Ishikawa (cell line): ENCODE measurements around the gene SDK1.

ENCODE experiments used
- CEBPB ChIP-seq: IDR thresholded peaks from 2 replicates; pipeline ENCODE4 v1.6.1; 2012
- CREB1 ChIP-seq: IDR thresholded peaks from 2 replicates; pipeline ENCODE4 v1.6.1; 2012; ENCODE audit warnings: low read depth
- EGR1 ChIP-seq: IDR thresholded peaks from 2 replicates; pipeline ENCODE4 v1.6.1; 2012
- EP300 ChIP-seq: IDR thresholded peaks from 2 replicates; pipeline ENCODE4 v1.6.1; 2012; ENCODE audit warnings: borderline replicate concordance
- FOXM1 ChIP-seq: IDR thresholded peaks from 2 replicates; pipeline ENCODE4 v1.6.1; 2012; ENCODE audit warnings: low read depth, borderline replicate concordance
- NFIC ChIP-seq: IDR thresholded peaks from 2 replicates; pipeline ENCODE4 v1.6.1; 2012
- RAD21 ChIP-seq: IDR thresholded peaks from 2 replicates; pipeline ENCODE4 v1.6.1; 2012; ENCODE audit warnings: low read depth
- TAF1 ChIP-seq: IDR thresholded peaks from 2 replicates; pipeline ENCODE4 v1.6.1; 2012; ENCODE audit warnings: low read depth, mild to moderate bottlenecking
- TCF12 ChIP-seq: IDR thresholded peaks from 2 replicates; pipeline ENCODE4 v1.6.1; 2012; ENCODE audit warnings: low read depth
- TEAD4 ChIP-seq: IDR thresholded peaks from 2 replicates; pipeline ENCODE4 v1.6.1; 2012
- YY1 ChIP-seq: IDR thresholded peaks from 2 replicates; pipeline ENCODE4 v1.6.1; 2012; ENCODE audit warnings: low read depth
- ZBTB7A ChIP-seq: IDR thresholded peaks from 2 replicates; pipeline ENCODE4 v1.6.1; 2012; ENCODE audit warnings: low read depth
- TF ChIP-seq, protein P1 (sequence below): IDR thresholded peaks from 2 replicates; pipeline ENCODE4 v1.6.1; 2012; ENCODE audit warnings: low read depth, mild to moderate bottlenecking
- TF ChIP-seq, protein P2 (sequence below): IDR thresholded peaks from 2 replicates; pipeline ENCODE4 v1.6.1; 2012
- TF ChIP-seq, protein P3 (sequence below): IDR thresholded peaks from 2 replicates; pipeline ENCODE4 v1.6.1; 2012

Gene SDK1

DNA sequence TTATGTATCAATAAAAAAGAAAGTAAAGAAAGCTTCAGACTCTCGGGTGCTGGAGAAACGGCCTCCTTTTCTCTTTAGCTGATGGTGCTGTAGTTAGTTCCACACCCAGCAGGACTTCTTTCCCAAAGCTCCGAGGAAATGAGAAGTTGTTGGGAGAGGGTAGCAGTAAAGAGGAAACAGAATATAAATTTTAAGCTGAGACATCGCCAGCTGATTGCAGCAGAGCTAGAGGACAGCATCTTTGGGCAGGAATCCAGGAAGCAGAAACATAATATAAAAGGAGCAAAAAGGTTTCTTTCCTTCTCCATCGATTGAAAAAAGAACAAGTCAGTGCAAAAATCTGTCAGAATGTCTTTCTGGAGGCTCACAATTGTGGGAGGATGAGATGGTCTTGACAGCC is 764.1 kb downstream of the SDK1 start:
- TF ChIP-seq YY1 (no peak), TAF1 (no peak), RAD21 (no peak), EP300 (no peak), TEAD4 (no peak), CREB1 (no peak), FOXM1 (no peak), CEBPB (no peak), ZBTB7A (no peak), NFIC (no peak), EGR1 (no peak)
- TF ChIP-seq, protein P1, sequence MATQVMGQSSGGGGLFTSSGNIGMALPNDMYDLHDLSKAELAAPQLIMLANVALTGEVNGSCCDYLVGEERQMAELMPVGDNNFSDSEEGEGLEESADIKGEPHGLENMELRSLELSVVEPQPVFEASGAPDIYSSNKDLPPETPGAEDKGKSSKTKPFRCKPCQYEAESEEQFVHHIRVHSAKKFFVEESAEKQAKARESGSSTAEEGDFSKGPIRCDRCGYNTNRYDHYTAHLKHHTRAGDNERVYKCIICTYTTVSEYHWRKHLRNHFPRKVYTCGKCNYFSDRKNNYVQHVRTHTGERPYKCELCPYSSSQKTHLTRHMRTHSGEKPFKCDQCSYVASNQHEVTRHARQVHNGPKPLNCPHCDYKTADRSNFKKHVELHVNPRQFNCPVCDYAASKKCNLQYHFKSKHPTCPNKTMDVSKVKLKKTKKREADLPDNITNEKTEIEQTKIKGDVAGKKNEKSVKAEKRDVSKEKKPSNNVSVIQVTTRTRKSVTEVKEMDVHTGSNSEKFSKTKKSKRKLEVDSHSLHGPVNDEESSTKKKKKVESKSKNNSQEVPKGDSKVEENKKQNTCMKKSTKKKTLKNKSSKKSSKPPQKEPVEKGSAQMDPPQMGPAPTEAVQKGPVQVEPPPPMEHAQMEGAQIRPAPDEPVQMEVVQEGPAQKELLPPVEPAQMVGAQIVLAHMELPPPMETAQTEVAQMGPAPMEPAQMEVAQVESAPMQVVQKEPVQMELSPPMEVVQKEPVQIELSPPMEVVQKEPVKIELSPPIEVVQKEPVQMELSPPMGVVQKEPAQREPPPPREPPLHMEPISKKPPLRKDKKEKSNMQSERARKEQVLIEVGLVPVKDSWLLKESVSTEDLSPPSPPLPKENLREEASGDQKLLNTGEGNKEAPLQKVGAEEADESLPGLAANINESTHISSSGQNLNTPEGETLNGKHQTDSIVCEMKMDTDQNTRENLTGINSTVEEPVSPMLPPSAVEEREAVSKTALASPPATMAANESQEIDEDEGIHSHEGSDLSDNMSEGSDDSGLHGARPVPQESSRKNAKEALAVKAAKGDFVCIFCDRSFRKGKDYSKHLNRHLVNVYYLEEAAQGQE, result no peak
- TF ChIP-seq, protein P2, sequence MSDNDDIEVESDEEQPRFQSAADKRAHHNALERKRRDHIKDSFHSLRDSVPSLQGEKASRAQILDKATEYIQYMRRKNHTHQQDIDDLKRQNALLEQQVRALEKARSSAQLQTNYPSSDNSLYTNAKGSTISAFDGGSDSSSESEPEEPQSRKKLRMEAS, result no peak
- TF ChIP-seq, protein P3, sequence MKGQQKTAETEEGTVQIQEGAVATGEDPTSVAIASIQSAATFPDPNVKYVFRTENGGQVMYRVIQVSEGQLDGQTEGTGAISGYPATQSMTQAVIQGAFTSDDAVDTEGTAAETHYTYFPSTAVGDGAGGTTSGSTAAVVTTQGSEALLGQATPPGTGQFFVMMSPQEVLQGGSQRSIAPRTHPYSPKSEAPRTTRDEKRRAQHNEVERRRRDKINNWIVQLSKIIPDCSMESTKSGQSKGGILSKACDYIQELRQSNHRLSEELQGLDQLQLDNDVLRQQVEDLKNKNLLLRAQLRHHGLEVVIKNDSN, result no peak

- TF ChIP-seq CREB1, result no peak
- TF ChIP-seq EP300, result no peak
- TF ChIP-seq TAF1, result no peak
- TF ChIP-seq, protein P3, result no peak
- TF ChIP-seq RAD21, result no peak
- TF ChIP-seq ZBTB7A, result no peak
Observed at GRCh38 chr7:4066206-4066605, 765.2 kb downstream of the SDK1 start.

GRCh38 chr7:4066626-4067475 is 765.8 kb downstream of the SDK1 start:
- TF ChIP-seq, protein P3, result no peak
- TF ChIP-seq, protein P2, result no peak
- TF ChIP-seq TAF1 (no peak), EGR1 (no peak), CREB1 (no peak), EP300 (no peak)

DNA sequence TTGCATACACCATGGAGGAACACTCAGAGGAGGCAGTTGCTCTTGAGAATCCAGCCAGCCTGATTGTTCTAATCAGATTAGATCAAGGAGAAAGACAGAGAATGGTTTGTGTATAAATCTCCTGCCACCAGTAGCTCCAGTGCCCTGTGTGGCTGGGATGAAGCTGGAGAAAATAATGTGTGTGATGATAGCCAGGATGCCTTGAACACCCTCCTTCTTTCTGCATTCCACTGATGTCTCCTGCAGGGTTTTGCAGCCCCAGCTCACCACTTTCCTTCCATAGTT is 766.4 kb downstream of the SDK1 start:
- TF ChIP-seq, protein P1, result no peak
- TF ChIP-seq NFIC, result no peak
- no peak for TF ChIP-seq TCF12
- TF ChIP-seq TAF1, result no peak
- no peak for TF ChIP-seq RAD21
- no peak for TF ChIP-seq CREB1
- TF ChIP-seq YY1, result no peak
- no peak for TF ChIP-seq FOXM1
- no peak for TF ChIP-seq TEAD4

- TF ChIP-seq, protein P2, result no peak
Observed at GRCh38 chr7:4067874-4068273, 766.8 kb downstream of the SDK1 start.

DNA sequence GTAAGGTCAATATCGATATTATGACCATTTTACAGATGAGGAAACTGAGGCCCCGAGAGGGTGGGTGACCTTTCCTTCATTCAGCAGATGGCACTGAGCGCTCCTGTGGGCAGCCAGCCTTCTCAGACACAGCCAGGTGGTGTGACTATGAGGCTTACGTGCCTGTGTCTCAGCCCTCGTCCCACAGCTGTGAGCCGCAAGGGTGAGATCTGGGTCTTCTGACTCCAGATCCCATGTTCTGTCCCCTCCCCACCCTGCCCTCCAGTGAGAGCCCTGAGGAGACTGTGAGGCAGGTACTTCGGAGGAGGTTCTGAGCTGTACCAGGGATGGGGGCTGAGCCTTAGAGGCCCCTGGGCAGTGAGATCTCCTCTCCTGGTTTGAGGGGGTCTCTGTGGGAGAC is 767.2 kb downstream of the SDK1 start:
- TF ChIP-seq CEBPB, result no peak
- TF ChIP-seq EGR1, result no peak
- no peak for TF ChIP-seq EP300
- no peak for TF ChIP-seq FOXM1
- TF ChIP-seq, protein P3, result no peak
- TF ChIP-seq CREB1, result no peak
- no peak for TF ChIP-seq YY1
- no peak for TF ChIP-seq ZBTB7A
- TF ChIP-seq, protein P1, result no peak
- TF ChIP-seq RAD21, result no peak
- no peak for TF ChIP-seq TAF1
- TF ChIP-seq NFIC, result no peak
- no peak for TF ChIP-seq TEAD4
- TF ChIP-seq, protein P2, result no peak
- TF ChIP-seq TCF12, result no peak
